HG03558 (cell line): ENCODE results near the gene RGS19.

Experiments used
- ATAC-seq: cut with Tn5 transposase; IDR thresholded peaks from one replicate; pipeline ENCODE4 v1.9.1; 2021; ENCODE audit warnings: moderate number of reproducible peaks; ENCODE audit not compliant: unreplicated experiment; ENCODE audit errors: extremely low read depth

RGS19 gene

GRCh38 chr20:64108731-64109681, 29.7 kb upstream of the RGS19 start:
- ATAC-seq, result no peak

- ATAC-seq, result no peak
Observed at GRCh38 chr20:64107736-64108457, 28.6 kb upstream of the RGS19 start.

GRCh38 chr20:64106981-64107735, 27.8 kb upstream of the RGS19 start, which contains the start of gene NPBWR2:
NPBWR2 (minus strand) TSS chr20:64107565; CDS start chr20:64106831, 734 bp downstream.
- ATAC-seq, result no peak

DNA sequence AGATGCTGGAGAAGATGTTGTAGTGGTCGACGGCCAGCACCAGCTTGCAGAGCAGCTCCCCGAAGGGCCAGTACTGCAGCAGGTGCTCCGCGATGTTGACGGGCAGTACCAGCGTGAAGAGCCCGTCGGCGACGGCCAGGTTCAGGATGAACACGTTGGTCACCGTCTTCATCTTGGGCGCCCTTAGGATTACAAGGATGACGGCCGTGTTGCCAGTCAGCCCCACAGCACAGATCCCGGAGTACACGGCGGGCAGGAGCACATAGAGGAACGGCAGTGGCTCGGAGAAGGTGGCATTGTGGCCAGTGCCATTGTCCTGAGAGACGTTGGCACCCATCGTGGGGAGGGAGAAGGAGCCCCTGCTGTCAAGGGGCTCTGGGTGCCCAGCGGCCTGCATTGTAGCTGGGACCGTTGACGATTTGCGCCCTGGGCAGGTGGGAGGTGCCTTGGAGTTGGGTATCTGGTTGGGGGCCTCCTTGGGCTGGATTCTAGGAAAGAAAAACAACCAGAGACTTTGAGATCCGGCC, 27.2 kb upstream of the RGS19 start:
- no peak for ATAC-seq

GRCh38 chr20:64105846-64106434, 26.6 kb upstream of the RGS19 start:
- no peak for ATAC-seq

GRCh38 chr20:64104667-64105451, 25.5 kb upstream of the RGS19 start:
- no peak for ATAC-seq

DNA sequence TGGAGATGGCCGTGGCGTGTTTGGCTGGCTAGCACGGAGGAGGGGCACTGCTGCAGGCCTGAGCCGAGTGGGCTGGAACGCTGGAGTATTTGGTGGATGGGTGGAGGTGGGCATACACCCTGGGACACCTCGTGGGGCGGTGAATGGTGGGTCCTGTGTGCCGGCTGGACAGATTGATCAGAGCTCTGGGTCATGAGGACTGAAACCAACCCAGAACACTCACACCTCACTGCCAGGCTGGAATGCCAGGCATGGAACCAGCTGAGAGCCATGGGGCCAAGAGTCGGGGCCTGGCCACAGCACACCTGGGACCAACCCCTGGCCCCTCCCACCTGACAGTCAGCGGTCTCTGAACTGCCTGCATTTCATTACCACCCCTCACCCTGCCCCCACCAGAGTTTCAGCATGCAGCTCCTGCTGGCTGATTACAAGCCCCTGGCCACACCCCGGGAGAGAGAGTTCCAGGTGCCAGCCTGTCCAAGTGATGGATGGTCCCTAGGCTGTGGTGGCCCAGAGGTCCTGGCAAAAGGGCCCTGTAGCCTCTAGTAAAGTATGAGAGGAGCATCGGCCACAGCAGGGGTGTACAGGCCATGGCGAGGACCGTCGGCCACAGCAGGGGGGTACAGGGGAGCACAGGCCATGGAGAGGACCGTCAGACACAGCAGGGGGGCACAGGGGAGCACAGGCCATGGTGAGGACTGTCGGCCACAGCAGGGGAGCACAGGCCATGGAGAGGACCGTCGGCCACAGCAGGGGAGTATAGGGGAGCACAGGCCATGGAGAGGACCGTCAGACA, 24.8 kb upstream of the RGS19 start:
- ATAC-seq, result no peak

DNA sequence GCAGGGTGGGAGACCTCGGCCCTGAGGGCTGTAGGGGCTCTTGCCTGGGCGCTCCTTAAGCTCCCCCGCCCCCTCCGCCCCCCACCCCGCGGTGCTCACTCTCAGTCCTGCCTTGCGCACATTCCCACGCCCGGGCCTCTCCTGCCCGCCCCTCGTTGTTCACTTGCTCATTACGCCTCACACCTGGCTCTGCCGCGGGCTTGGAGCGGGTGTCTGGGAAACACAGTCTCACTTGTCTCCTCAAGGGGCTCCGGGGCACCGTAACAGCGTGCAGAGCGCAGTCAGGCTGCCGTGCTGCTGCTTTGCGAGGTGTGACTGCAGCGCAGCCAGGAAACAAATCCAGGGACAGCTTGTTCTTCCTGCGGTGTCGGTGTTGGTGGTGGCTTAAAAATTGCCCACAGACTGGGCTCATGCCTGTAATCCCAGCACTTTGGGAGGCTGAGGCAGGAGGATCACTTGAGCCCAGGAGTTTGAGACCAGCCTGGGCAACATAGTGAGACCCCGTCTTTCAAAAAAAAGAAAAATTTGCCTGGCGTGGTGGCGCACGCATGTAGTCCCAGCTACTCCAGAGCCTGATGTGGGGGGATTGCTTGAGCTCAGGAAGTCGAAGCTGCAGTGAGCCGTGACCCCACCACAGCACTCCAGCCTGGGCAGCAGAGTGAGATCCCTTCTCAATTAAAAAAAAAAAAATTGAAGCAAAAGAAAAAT, 23.5 kb upstream of the RGS19 start:
- ATAC-seq, result no peak

GRCh38 chr20:64101731-64102621, 22.7 kb upstream of the RGS19 start:
- no peak for ATAC-seq

GRCh38 chr20:64100946-64101688, 21.8 kb upstream of the RGS19 start:
- no peak for ATAC-seq

DNA sequence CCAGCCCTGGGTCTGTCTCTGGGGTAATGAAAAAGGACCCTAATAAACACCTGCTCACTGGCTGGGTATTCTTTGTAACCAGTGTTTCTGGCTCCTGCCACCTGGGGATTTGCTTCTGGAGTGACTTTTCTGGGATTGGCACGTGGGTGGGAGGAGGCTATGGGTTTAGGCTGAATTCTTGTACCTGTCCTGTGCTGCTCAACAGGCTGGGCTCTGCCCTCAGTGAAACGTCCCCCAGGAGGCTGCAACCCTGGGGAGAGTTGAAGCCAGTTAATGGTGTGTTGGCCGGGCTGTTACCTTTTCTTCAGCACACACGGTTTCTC, 21.2 kb upstream of the RGS19 start:
- no peak for ATAC-seq

GRCh38 chr20:64099880-64100565, 20.7 kb upstream of the RGS19 start:
- ATAC-seq, result no peak

GRCh38 chr20:64099086-64099786, 19.9 kb upstream of the RGS19 start:
- no peak for ATAC-seq

- ATAC-seq, result no peak
Observed at GRCh38 chr20:64098471-64099013, 19.2 kb upstream of the RGS19 start.

DNA sequence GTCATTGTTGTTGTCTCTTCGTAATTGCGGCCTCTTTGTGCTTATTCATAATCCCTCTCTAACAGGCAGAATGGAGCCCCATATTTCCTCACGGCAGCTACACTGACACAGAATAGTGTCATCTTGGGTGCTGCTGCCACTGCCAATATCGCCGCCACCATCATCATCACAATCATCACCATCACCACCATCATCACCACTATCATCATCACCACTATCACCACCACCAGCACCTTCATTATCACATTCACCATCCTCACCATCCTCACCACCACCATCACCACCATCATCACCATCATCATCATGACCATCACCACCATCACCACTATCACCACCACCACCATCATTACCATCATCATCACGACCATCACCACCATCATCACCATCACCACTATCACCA, 17.2 kb upstream of the RGS19 start:
- no peak for ATAC-seq
